Activated naive CD8-positive, alpha-beta T cell treated with anti-CD3 and anti-CD28 coated beads, Interleukin-2, amount 10 ng/mL, durations not matched to agents 7 days and 5 days (primary cell): ENCODE data around the gene SYNE2. TPM values are rescaled to one million over a fixed set of nuclear protein-coding genes. Genes with fewer than 3 reads are reported as not detected.

Experiments used
- ATAC-seq: fragments of 150-1000 bp; cut with Tn5 transposase; one replicate; pipeline ENCODE4 v1.10.0; 2021; ENCODE audit warnings: low read depth, moderate library complexity
- POLR2A ChIA-PET: fragments of 350-600 bp; sonication (Branson Sonifier 250); formaldehyde crosslinking; loops from one replicate; lab custom pipeline; 2021; ENCODE audit warnings: antibody characterized with exemption; lab: Charles Lee
- DNase-seq: peaks from one replicate; pipeline ENCODE4 v3.0.0; 2021
- H3K27ac Mint-ChIP-seq: one replicate; pipeline ENCODE4 v1.8.0; 2022; ENCODE audit warnings: mild to moderate bottlenecking, mixed read lengths
- H3K27me3 Mint-ChIP-seq: one replicate; pipeline ENCODE4 v1.8.0; 2022; ENCODE audit warnings: mild to moderate bottlenecking, moderate library complexity, mixed read lengths
- H3K36me3 Mint-ChIP-seq: one replicate; pipeline ENCODE4 v1.8.0; 2021; ENCODE audit warnings: mild to moderate bottlenecking, mixed read lengths
- H3K4me1 Mint-ChIP-seq: one replicate; pipeline ENCODE4 v1.8.0; 2021; ENCODE audit warnings: mixed read lengths
- H3K4me3 Mint-ChIP-seq: one replicate; pipeline ENCODE4 v1.8.0; 2022; ENCODE audit warnings: mild to moderate bottlenecking, moderate library complexity, mixed read lengths
- H3K9me3 Mint-ChIP-seq: one replicate; pipeline ENCODE4 v1.8.0; 2021; ENCODE audit warnings: mixed read lengths
- total RNA-seq, 2 experiments: library from RNA; stranded (reverse); gene quantifications; one replicate each; pipeline ENCODE4 v1.2.3, GENCODE V29; 2021

SYNE2 gene
- total RNA-seq, 2 experiments from 2014 or later = 233 to 245 TPM

GRCh38 chr14:63960926-63961567 lies 108.2 kb downstream of the SYNE2 start:
- Mint-ChIP-seq H3K27me3 (no peaks in the 10 kb centered on the region), H3K27ac (no peak overlapping the region), H3K4me3 (no peak overlapping the region), H3K9me3 (no peaks in the 10 kb centered on the region), H3K4me1 (peaks cover 2% of the 10 kb centered on the region), H3K36me3 (peaks cover 33% of the 10 kb centered on the region)
- no peak for DNase-seq
- no peak for ATAC-seq
- POLR2A ChIA-PET = no interaction called here

GRCh38 chr14:63962906-63963305 lies 110.1 kb downstream of the SYNE2 start:
- Mint-ChIP-seq H3K27ac (no peak overlapping the region), H3K36me3 (peaks cover 29% of the 10 kb centered on the region)

DNA sequence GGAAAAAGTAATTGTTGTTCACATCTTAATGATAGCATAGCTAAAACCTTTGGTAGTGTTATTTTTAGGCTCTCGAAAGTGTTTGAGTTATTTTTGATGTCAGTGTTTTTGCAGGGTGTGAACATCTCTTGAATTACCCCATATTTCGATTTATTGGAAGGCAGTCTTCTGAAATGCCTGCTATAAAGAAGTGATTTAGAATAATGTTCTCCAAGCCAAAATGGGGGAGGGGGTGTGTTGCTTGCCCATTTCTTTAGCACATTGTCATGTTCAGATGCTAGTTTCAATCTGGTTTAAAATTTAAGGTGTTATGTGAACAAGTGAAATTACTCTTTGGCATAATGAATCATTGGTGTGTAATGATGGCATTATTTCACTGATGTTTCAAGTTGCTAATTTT lies 110.6 kb downstream of the SYNE2 start:
- DNase-seq (no peak), ATAC-seq (no peak)
- POLR2A ChIA-PET = no interaction called here
- H3K9me3 Mint-ChIP-seq = no peaks in the 10 kb centered on the region
- no peak overlapping the region for H3K4me3 Mint-ChIP-seq
- peaks cover 2% of the 10 kb centered on the region for H3K4me1 Mint-ChIP-seq
- peaks cover 25% of the 10 kb centered on the region for H3K36me3 Mint-ChIP-seq
- no peaks in the 10 kb centered on the region for H3K27me3 Mint-ChIP-seq
- no peak overlapping the region for H3K27ac Mint-ChIP-seq

More at GRCh38 chr14:63962906-63963305, 110.1 kb downstream of the SYNE2 start:
- POLR2A ChIA-PET = no interaction called here
- no peak for DNase-seq
- Mint-ChIP-seq H3K4me1 (peaks cover 2% of the 10 kb centered on the region), H3K9me3 (no peaks in the 10 kb centered on the region), H3K27me3 (no peaks in the 10 kb centered on the region), H3K4me3 (no peak overlapping the region)
- ATAC-seq = no peak

DNA sequence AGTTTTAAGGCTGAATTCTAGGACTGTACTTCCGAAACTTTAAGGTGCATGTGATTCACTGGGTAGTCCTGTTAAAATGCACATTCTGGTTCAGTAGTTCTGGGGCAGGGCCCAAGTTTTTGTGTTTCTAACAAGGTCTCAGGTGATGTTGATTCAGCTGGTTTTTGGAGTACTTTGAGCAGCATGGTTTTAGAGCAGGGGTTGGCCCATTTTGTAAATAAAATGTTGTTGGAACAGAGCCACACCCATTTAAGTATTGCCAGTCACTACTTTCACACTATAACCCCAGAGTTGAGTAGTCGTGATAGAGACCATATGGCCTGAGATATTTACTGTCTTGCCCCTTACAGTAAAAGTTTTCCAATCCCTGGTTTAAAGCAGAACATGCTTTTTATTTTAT lies 111.3 kb downstream of the SYNE2 start:
- Mint-ChIP-seq H3K4me1 (peaks cover 2% of the 10 kb centered on the region), H3K27me3 (no peaks in the 10 kb centered on the region), H3K27ac (peak overlapping the region; percentile 48), H3K36me3 (peaks cover 23% of the 10 kb centered on the region), H3K4me3 (no peak overlapping the region), H3K9me3 (no peaks in the 10 kb centered on the region)
- DNase-seq (no peak), ATAC-seq (no peak)
- POLR2A ChIA-PET = no interaction called here

DNA sequence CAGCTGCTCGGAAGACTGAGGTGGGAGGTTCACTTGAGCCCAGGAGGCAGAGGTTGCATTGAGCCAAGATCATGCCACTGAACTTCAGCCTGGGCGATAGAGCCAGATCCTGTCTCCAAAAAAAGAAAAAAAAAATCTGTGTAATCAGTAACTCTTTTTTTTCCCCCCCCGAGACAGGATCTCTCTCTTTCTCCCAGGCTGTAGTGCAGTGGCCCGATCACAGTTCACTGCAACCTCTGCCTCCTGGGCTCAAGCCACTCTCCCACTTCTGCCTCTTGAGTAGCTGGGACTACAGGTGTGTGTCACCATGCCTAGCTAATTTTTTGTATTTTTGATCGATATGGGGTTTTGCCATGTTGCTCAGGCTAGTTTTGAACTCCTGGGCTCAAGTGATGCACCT lies 113.6 kb downstream of the SYNE2 start:
- peaks cover 27% of the 10 kb centered on the region for H3K36me3 Mint-ChIP-seq
- POLR2A ChIA-PET = interaction anchor here (0.5 kb wide), 1 partner anchor 288 kb away, joined by 5 read pairs; no protein-coding TSS in a partner anchor
- no peak overlapping the region for H3K4me3 Mint-ChIP-seq

GRCh38 chr14:63972323-63972932 lies 119.6 kb downstream of the SYNE2 start:
- Mint-ChIP-seq H3K4me3 (no peak overlapping the region), H3K27ac (no peak overlapping the region), H3K4me1 (peaks cover 2% of the 10 kb centered on the region), H3K36me3 (peaks cover 36% of the 10 kb centered on the region), H3K27me3 (no peaks in the 10 kb centered on the region), H3K9me3 (no peaks in the 10 kb centered on the region)
- DNase-seq (no peak), ATAC-seq (no peak)
- POLR2A ChIA-PET = no interaction called here

More for the DNA sequence above, 113.6 kb downstream of the SYNE2 start:
- H3K27ac Mint-ChIP-seq = peak overlapping the region; percentile 21
- H3K27me3 Mint-ChIP-seq = no peaks in the 10 kb centered on the region
- H3K4me1 Mint-ChIP-seq = no peaks in the 10 kb centered on the region
- no peaks in the 10 kb centered on the region for H3K9me3 Mint-ChIP-seq
- ATAC-seq (no peak), DNase-seq (no peak)

GRCh38 chr14:63974176-63974575 lies 121.4 kb downstream of the SYNE2 start:
- Mint-ChIP-seq H3K36me3 (peaks cover 44% of the 10 kb centered on the region), H3K9me3 (no peaks in the 10 kb centered on the region), H3K27ac (no peak overlapping the region), H3K4me3 (no peak overlapping the region), H3K27me3 (no peaks in the 10 kb centered on the region), H3K4me1 (peaks cover 2% of the 10 kb centered on the region)
- DNase-seq (no peak), ATAC-seq (no peak)
- POLR2A ChIA-PET = no interaction called here

DNA sequence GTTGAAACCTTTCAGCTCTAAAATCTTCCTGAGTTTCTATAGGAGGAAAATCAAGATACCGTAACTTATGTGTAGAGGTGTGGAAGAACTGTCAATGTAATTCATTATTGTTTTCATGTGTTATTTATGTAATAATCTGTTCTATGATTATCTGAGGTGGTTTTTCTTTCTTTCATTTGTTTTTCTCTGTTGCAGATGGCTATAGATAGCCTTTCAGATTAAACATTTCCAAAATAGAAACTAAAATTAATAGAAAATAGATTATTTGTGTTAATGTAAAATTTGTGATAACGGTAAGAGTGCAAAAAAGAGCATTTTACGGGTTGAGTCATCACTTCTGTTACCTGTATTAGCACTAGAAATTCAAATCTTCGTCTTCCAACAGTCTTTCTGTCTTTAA lies 128.8 kb downstream of the SYNE2 start:
- no peak overlapping the region for H3K27ac Mint-ChIP-seq
- POLR2A ChIA-PET = no interaction called here
- DNase-seq = no peak
- H3K27me3 Mint-ChIP-seq = no peaks in the 10 kb centered on the region
- no peaks in the 10 kb centered on the region for H3K9me3 Mint-ChIP-seq
- H3K4me3 Mint-ChIP-seq = no peak overlapping the region
- H3K36me3 Mint-ChIP-seq = peaks cover 44% of the 10 kb centered on the region
- no peaks in the 10 kb centered on the region for H3K4me1 Mint-ChIP-seq
- no peak for ATAC-seq

GRCh38 chr14:63982156-63982555 lies 129.4 kb downstream of the SYNE2 start:
- Mint-ChIP-seq H3K27ac (no peak overlapping the region), H3K27me3 (no peaks in the 10 kb centered on the region), H3K4me3 (no peak overlapping the region), H3K9me3 (no peaks in the 10 kb centered on the region), H3K4me1 (no peaks in the 10 kb centered on the region), H3K36me3 (peaks cover 48% of the 10 kb centered on the region)
- POLR2A ChIA-PET = no interaction called here
- DNase-seq (no peak), ATAC-seq (no peak)

GRCh38 chr14:63982629-63983028 lies 129.8 kb downstream of the SYNE2 start:
- no peaks in the 10 kb centered on the region for H3K4me1 Mint-ChIP-seq
- ATAC-seq = no peak
- H3K27ac Mint-ChIP-seq = no peak overlapping the region

DNA sequence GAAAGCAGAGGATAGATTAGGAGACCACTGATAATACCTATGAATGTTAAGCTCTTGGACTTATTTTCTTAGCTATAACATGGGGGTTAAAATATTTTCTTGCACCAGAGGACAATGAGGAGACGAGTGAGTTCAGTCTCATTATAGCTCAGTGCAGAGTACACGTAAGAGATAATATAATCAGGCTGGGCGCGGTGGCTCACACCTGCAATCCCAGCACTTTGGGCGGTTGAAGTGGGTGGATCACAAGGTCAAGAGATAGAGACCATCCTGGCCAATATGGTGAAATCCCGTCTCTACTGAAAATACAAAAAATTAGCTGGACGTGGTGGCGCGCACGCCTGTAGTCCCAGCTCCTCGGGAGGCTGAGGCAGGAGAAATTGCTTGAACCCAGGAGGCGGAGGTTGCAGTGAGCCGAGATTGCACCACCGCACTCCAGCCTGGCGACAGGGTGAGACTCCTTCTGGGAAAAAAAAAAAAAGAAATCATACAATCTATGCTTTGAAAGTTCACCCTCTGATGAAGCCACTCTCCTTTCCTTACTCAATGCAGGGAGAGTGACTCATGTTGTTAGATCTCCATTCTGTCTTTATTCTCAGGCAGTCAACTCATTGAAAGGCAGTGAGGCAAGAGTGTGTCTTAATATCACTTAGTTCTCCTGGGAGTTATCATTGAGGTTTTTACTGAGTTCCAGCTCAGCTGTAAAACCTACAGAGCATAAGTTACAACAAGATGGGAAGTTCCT lies 134.2 kb downstream of the SYNE2 start:
- H3K4me1 Mint-ChIP-seq = peaks cover 7% of the 10 kb centered on the region
- H3K36me3 Mint-ChIP-seq = peaks cover 45% of the 10 kb centered on the region
- no peaks in the 10 kb centered on the region for H3K27me3 Mint-ChIP-seq
- H3K4me3 Mint-ChIP-seq = no peak overlapping the region
- ATAC-seq (no peak), DNase-seq (no peak)
- no peak overlapping the region for H3K27ac Mint-ChIP-seq
- POLR2A ChIA-PET = no interaction called here
- H3K9me3 Mint-ChIP-seq = no peaks in the 10 kb centered on the region

More at GRCh38 chr14:63982629-63983028, 129.8 kb downstream of the SYNE2 start:
- POLR2A ChIA-PET = no interaction called here
- Mint-ChIP-seq H3K36me3 (peaks cover 48% of the 10 kb centered on the region), H3K27me3 (no peaks in the 10 kb centered on the region), H3K9me3 (no peaks in the 10 kb centered on the region), H3K4me3 (no peak overlapping the region)
- DNase-seq = no peak

DNA sequence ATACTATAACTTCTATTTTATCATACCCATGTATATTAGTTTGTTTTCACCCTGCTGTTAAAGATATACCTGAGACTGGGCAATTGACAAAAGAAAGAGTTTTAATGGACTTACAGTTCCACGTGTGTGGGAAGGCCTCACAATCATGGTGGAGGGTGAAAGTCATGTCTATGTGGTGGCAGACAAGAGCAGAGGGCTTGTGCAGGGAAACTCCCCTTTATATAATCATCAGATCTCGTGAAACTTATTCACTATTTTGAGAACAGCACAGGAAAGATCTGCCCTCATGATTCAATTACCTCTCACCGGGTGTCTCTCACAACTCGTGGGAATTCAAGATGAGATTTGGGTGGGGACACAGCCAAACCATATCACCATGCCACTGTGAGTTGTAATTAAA lies 135.8 kb downstream of the SYNE2 start:
- ATAC-seq (no peak), DNase-seq (no peak)
- Mint-ChIP-seq H3K36me3 (peaks cover 46% of the 10 kb centered on the region), H3K4me1 (peaks cover 10% of the 10 kb centered on the region), H3K27ac (no peak overlapping the region), H3K9me3 (no peaks in the 10 kb centered on the region), H3K4me3 (no peak overlapping the region), H3K27me3 (no peaks in the 10 kb centered on the region)
- POLR2A ChIA-PET = no interaction called here

DNA sequence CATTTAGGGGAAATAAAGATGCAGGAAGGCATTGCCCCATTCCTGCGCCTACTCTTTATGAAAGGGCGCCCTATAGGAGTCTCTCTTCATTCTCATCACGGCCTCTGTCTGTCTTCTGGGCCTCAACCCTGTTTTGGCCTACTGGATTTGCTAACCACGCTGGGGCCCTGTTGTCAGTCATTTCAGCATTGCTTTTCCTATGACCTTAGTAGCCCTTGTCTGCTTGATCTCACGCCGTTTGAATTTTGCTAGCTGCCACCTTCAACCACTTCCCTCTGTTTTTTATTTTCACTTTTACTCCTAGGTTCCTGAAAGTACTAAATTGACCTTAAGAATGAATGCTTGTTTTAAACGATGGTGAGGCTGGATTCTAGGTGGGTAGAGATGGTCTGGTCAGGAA lies 139.0 kb downstream of the SYNE2 start:
- no peak for DNase-seq
- Mint-ChIP-seq H3K9me3 (no peaks in the 10 kb centered on the region), H3K36me3 (peaks cover 45% of the 10 kb centered on the region), H3K27ac (peak overlapping the region; percentile 83), H3K4me3 (peak overlapping the region; percentile 59), H3K4me1 (peaks cover 10% of the 10 kb centered on the region), H3K27me3 (no peaks in the 10 kb centered on the region)
- peak; percentile 69 for ATAC-seq
- POLR2A ChIA-PET = interaction anchor here (0.6 to 1.9 kb wide), 2 partner anchors 89 to 138 kb away, joined by 4 to 9 read pairs; partner anchors contain the start of gene SYNE2
